Kidney (tissue), 22 donors: ENCODE measurements around the gene POU2F3. TPM values are rescaled to one million over a fixed set of nuclear protein-coding genes. Genes with fewer than 3 reads are reported as not detected.

ENCODE experiments used
- DNase-seq, 5 donors: peaks; one replicate each; pipeline ENCODE4 v3.0.0-alpha.2; 2013 to 2020
- FAIRE-seq: peaks from 2 replicates; lab custom pipeline; 2012; peaks lifted over from hg19 to GRCh38; lab: Jason Lieb, UNC
- H3K27ac ChIP-seq, 2 donors: one replicate each; pipeline ENCODE4 v1.7.0; 2013; ENCODE audit warnings: low read depth in 2 of 2, low read length in 2 of 2, inconsistent platforms in 1 of 2
- H3K27me3 ChIP-seq: one replicate; pipeline ENCODE4 v1.7.1; 2013; ENCODE audit warnings: low read length, inconsistent platforms; ENCODE audit not compliant: control insufficient read depth, insufficient read depth
- H3K36me3 ChIP-seq, 3 donors: one replicate each; pipeline versions ENCODE4 v1.7.0 to v1.7.1; 2013; ENCODE audit warnings: low read length in 3 of 3, control low read depth in 1 of 3, inconsistent platforms in 1 of 3; ENCODE audit not compliant: insufficient read depth in 3 of 3, control insufficient read depth in 2 of 3
- H3K4me1 ChIP-seq, 3 donors: one replicate each; pipeline versions ENCODE4 v1.7.0 to v1.7.1; 2013; ENCODE audit warnings: low read length in 3 of 3, inconsistent platforms in 1 of 3, low read depth in 1 of 3; ENCODE audit not compliant: control insufficient read depth in 2 of 3, insufficient read depth in 2 of 3
- H3K4me3 ChIP-seq, 3 donors: one replicate each; pipeline versions ENCODE4 v1.7.0 to v1.8.1; 2013; ENCODE audit warnings: low read length in 3 of 3, control low read depth in 1 of 3, inconsistent platforms in 1 of 3
- H3K9ac ChIP-seq, 3 donors: one replicate each; pipeline versions ENCODE4 v1.7.0 to v1.7.1; 2013; ENCODE audit warnings: low read length in 3 of 3, control low read depth in 1 of 3, inconsistent platforms in 1 of 3
- H3K9me3 ChIP-seq, 3 donors: one replicate each; pipeline versions ENCODE4 v1.7.0 to v1.7.1; 2013; ENCODE audit warnings: low read length in 3 of 3, control low read depth in 1 of 3, inconsistent platforms in 1 of 3; ENCODE audit not compliant: control insufficient read depth in 2 of 3, insufficient read depth in 1 of 3
- intact Hi-C: fragments of 100-400 bp; cut with DNase I; formaldehyde crosslinking; loops from one replicate; pipeline ENCODE4 v1.11.1; 2022
- long read RNA-seq, 10 donors: library from polyadenylated mRNA in 1 of 10; unstranded in 1 of 10; transcript quantifications; one replicate each; pipeline ENCODE4 v2.0.0 and lab custom pipeline, GENCODE V29; 2021 to 2026
- polyA plus RNA-seq: library from polyadenylated mRNA; stranded (reverse); fragments of 350-450 nt; fragmentation: Illumina TruSeq; extraction: RNeasy Lipid Tissue Mini Kit (QIAGEN cat#74804); gene quantifications from one replicate; pipeline ENCODE4 v1.2.3, GENCODE V29; 2014; ENCODE audit warnings: low read depth, low replicate concordance; ENCODE audit not compliant: insufficient read depth
- total RNA-seq: library from RNA; stranded (reverse); fragmentation: NEBNext Ultra II Directional; extraction: Animal tissue kit (Norgen Biotek cat#: 25700); gene quantifications from one replicate; pipeline ENCODE4 v1.2.1, GENCODE V29; 2021
- TF ChIP-seq, protein P1 (sequence below): IDR thresholded peaks from 3 replicates; pipeline ENCODE4 v1.5.1; 2012; ENCODE audit warnings: mild to moderate bottlenecking, moderate library complexity, borderline replicate concordance; ENCODE audit not compliant: insufficient read depth; ENCODE audit errors: extremely low read depth
- donor health status: control.
- donor health status: control.
- donor health status: control.
- donor health status: control.
- donor health status: control.
- donor health status: DM: yes; HTN: yes; CAD: no.
- donor health status: Normal renal cell carcinoma (clear cell type).

Gene POU2F3
- total RNA-seq (0.85 TPM), polyA plus RNA-seq (1.2 TPM)
- long read RNA-seq, donor 1: 0 reads
- long read RNA-seq, donor 2: 0 reads
- long read RNA-seq, donor 3: 0 reads
- long read RNA-seq, donor 4: 0 reads
- long read RNA-seq, donor 5: 0 reads
- long read RNA-seq, donor 6: 0 reads
- long read RNA-seq, donor 7, partial matches to known transcripts: 0 of 1 reads
- long read RNA-seq, donor 7, other reads (novel, unspliced or antisense): 0 of 1 reads
- long read RNA-seq, donor 8: 0 reads
- long read RNA-seq, donor 9, partial matches to known transcripts: 0 of 1 reads
- long read RNA-seq, donor 9, other reads (novel, unspliced or antisense): 0 of 1 reads
- long read RNA-seq, donor 10: 0 reads

DNA sequence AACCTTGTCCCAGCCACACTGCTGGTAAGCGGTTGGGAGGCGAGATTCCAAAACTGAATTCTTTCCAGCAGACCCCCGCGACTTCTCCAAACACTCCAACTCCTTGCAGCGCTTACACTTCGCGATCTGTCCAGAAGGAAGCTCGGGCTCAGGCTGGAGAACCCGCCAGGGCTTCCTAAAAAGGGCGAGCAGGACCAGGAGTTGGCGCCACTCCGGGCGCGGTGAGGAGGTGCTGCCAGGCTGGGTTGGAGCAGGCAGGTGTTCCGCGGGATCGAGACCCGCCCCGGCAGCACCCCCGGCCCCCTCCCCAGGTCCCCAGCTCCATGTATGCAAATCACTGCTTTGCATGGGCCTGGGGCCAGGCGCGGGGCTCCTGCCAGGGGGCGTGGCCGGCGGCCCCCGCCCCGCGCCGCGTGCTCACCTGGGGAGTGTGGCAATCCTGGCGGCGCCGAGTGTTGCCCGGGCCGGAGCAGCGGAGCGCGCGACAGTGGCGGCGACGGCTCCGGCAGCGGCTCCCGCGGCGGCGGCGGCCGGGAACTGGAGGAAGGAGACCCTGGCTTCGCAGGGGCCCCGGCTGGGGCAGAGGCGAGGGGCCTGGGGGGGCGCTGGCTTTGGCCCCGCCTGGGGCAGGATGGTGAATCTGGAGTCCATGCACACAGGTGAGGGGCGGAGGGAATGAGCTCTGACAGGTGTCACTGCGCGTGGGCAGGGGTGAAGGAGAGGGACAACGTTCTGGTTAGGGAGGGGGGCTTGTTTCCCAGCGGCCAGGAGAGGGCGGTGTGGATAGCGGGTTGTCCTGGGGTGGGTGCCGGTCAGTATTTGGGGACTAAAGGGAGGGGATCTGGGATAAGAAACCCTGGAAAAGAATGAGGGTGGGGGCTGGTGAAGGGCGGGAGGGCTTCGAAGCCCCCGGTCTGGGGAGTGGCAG lies at the start of gene POU2F3:
Gene POU2F3, plus strand, starts transcription at position 428 of the 928 bp plus-strand sequence. Its CDS starts 204 bp downstream, at position 632.
- Histone ChIP-seq H3K9me3 (no peaks in the 10 kb centered on the region), H3K27me3 (peaks cover 4% of the 10 kb centered on the region), H3K27ac (no peak within 1 kb of the TSS), H3K4me3 (no peak within 1 kb of the TSS), H3K9ac (no peak within 1 kb of the TSS), H3K4me1 (no peaks in the 10 kb centered on the region), H3K36me3 (no peaks in the 10 kb centered on the region)
- TF ChIP-seq, protein P1, sequence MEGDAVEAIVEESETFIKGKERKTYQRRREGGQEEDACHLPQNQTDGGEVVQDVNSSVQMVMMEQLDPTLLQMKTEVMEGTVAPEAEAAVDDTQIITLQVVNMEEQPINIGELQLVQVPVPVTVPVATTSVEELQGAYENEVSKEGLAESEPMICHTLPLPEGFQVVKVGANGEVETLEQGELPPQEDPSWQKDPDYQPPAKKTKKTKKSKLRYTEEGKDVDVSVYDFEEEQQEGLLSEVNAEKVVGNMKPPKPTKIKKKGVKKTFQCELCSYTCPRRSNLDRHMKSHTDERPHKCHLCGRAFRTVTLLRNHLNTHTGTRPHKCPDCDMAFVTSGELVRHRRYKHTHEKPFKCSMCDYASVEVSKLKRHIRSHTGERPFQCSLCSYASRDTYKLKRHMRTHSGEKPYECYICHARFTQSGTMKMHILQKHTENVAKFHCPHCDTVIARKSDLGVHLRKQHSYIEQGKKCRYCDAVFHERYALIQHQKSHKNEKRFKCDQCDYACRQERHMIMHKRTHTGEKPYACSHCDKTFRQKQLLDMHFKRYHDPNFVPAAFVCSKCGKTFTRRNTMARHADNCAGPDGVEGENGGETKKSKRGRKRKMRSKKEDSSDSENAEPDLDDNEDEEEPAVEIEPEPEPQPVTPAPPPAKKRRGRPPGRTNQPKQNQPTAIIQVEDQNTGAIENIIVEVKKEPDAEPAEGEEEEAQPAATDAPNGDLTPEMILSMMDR: no peak
- intact Hi-C loops: no loop called here
- DNase-seq (peak in 3 of 5 donors; percentile 31 to 64 (median 36)), FAIRE-seq (no peak)

DNA sequence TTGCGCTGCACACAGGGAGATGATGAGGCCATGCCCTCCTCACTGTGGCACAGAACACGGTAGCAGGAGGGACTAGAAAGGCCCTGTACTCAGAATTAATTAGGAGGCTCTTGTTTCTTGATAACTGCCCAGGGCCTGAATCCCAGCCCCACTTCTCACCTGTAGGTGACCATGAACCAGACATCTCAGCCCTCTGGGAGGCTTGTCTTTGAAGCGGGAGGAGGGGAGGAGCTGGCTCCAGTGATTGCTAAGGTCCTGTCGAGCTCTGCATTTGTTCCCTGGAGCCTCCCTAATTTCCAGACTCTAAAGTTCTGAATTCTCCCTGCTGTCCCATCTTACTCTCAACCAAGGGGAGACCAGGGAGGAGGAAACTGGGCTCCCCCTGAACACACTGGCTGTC lies 48.9 kb upstream of the POU2F3 start:
- TF ChIP-seq, protein P1: no peak
- Histone ChIP-seq H3K4me1 (peaks cover 12 to 52% (median 51%) of the 10 kb centered on the region in 3 donors), H3K4me3 (no peak overlapping the region), H3K9me3 (no peaks in the 10 kb centered on the region), H3K27me3 (no peaks in the 10 kb centered on the region), H3K9ac (no peak overlapping the region), H3K27ac (no peak overlapping the region), H3K36me3 (no peaks in the 10 kb centered on the region)
- FAIRE-seq (no peak), DNase-seq (no peak)
- intact Hi-C loops: no loop called here

DNA sequence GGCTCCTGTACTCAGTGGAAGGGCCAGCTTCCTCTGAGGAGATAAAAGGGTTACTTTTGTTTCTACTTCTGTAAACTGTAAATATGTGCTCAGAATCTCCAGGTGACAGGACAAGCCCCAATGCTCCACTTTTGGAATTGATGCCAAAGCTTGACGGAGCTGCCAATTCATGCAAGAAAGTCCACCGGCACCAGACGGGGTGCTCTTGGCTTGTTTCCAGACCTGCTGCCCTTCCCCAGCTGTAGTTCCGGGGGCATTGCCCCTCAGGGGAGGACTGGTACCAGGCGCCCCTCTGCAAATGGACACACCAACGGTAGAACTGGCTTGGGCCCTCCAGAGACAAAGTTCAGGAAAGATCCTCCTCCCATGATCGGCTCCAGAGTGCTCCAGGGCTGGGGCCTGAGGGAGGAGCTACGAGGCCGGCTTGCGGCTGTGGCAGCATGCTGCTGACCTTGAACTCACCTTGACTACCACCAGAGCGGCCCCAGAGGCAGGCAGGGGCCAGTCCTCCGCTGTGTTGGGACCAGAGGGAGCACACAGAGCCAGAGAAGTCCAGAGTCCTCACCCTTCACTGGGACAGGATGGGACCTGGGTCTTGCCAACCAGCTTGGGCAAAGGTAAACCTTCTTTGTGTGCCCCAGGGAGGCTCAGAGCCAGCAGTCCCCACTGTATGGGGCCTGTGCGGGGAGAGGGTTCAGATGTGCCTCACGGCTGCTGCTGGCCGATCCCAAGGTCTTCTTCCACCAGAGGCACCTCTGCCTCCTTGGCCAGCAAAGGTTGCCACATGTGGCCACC lies 46.9 kb upstream of the POU2F3 start:
- Histone ChIP-seq H3K36me3 (no peaks in the 10 kb centered on the region), H3K9me3 (no peaks in the 10 kb centered on the region), H3K4me1 (peaks cover 5 to 39% (median 39%) of the 10 kb centered on the region in 3 donors), H3K27me3 (no peaks in the 10 kb centered on the region), H3K9ac (peak overlapping the region in 1 of 3 donors; percentile 53), H3K4me3 (peak overlapping the region in 2 of 3 donors; percentile 19 to 35), H3K27ac (peak overlapping the region; percentile 11 to 76)
- no peak for FAIRE-seq
- TF ChIP-seq, protein P1: no peak
- intact Hi-C loops: no loop called here
- DNase-seq: peak in 1 of 5 donors; percentile 77
